GM19351 (cell line): Measurements from ENCODE around the gene NHSL1.
A peak's percentile ranks its signal among the peaks of the same experiment; 100 is the strongest.
"Not testable (repeated sequence)": the region's sequence is repeated elsewhere in the genome, so short reads cannot be mapped to it uniquely, and the experiment has no call there.

Source experiments
- ATAC-seq: cut with Tn5 transposase; IDR thresholded peaks from one replicate; pipeline ENCODE4 v1.9.1; 2021; ENCODE audit warnings: mild to moderate bottlenecking, moderate library complexity; ENCODE audit not compliant: unreplicated experiment

The NHSL1 gene

GRCh38 chr6:138430361-138431145 lies 68.7 kb downstream of the NHSL1 start:
- no peak for ATAC-seq

DNA sequence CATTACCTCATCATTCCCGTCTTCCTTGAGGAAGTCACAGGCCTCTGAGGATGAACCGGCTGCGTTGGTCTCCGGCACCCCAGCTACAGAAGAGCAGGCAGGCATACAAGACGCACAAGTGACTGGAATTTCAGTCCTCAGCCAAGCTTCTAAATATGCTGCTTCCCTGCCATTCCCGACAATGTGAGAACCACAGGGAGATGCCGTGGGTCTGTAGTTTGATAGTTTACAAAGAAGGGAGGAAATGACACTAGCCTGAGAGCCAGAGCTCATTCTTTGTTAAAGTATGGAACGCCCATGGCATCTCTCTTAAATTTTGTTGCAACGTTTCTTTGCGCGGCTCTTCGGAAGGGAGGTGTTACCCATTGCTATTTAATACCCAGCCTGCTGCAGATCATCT lies 69.5 kb downstream of the NHSL1 start:
- no peak for ATAC-seq

DNA sequence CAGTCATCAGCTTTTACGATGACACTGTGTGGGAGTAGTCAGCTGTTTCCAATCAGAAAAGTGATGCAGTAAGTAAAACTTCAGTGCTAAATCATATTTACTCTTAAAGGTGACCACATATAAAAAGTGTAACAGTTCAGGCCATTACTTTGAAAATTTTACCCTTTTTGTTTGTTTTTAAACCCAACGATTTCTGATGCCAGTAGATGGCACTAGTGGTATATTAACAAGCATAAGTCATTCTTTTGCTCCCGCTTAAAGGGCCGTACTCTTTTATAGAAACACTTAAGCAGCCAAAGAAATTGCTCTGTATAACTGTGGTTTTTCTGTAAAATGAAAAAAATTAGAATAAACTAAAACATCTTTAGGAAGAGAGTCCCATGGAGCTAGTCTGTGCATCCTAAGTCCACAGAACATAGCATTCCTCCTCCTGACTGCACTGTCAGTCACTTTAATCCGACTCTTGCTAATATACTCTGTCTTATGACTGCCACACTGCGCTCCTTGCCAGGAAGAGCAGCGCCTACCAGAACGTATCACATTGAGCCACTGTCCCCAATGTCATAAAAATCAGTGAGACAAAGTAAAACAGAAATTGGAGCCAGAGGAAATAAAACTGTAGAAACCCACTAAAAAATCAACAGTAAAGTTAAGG lies 70.2 kb downstream of the NHSL1 start:
- no peak for ATAC-seq

DNA sequence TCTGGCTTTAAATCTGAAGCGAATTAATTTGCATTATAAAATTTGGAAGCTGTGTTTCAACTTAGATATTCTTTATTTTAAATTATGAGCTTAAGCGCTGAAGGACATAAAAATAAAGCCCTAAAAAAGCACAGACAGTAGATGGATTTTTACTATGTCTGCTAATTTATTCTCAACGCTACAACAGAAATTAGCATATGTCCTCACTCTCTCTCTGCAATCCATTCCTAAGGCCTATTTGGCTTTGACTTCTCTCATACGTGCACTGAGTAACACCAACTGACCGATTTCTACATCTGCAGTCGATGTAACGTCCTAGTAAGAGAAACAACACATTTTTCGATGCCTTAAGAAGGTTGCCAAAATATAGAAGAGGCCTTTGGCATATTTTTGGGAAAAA lies 71.6 kb downstream of the NHSL1 start:
- no peak for ATAC-seq

- ATAC-seq: no peak
Observed at GRCh38 chr6:138426500-138427123, 72.7 kb downstream of the NHSL1 start.

DNA sequence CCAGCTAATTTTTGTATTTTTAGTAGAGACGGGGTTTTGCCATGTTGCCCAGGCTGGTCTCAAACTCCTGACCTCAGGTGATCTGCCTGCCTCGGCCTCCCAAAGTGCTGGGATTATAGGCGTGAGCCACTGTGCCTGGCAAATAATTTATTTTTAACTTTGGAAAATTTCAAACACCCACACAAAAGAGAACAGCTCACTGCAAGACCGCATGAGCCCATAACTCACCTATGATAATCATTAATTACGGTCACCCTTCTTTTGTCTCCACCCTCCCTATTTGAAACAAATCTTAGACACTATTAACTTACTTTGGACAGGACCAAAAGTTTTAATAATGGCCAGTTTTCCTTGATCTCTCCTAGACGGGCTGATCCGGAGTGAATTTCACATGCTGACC lies 74.0 kb downstream of the NHSL1 start:
- ATAC-seq: not testable (repeated sequence)

- no peak for ATAC-seq
Observed at GRCh38 chr6:138424004-138424904, 75.0 kb downstream of the NHSL1 start.

DNA sequence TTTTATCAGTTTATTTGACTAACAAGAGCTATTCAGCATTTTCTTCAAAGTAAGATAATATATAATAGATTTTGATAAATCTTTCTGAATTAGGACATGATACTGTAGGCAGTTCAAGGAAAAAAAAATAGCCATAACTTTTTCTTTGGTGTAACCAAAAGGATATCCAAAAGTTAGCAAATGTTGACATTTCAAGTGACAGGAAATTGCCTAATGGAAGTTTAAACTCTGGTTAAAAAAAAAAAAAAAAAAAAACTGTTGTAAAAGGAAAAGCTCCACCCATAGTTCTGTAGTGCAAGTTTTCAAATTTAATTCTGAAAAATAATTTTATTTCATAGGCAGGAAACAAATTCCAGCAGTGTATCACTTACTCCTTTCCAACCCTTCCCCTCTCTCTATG lies 76.4 kb downstream of the NHSL1 start:
- no peak for ATAC-seq

GRCh38 chr6:138421608-138422007 lies 77.7 kb downstream of the NHSL1 start:
- ATAC-seq: no peak

- ATAC-seq: no peak
Observed at GRCh38 chr6:138421089-138421488, 78.2 kb downstream of the NHSL1 start.

GRCh38 chr6:138420356-138420755 lies 78.9 kb downstream of the NHSL1 start:
- ATAC-seq: no peak

GRCh38 chr6:138419766-138420165 lies 79.5 kb downstream of the NHSL1 start:
- ATAC-seq: no peak

DNA sequence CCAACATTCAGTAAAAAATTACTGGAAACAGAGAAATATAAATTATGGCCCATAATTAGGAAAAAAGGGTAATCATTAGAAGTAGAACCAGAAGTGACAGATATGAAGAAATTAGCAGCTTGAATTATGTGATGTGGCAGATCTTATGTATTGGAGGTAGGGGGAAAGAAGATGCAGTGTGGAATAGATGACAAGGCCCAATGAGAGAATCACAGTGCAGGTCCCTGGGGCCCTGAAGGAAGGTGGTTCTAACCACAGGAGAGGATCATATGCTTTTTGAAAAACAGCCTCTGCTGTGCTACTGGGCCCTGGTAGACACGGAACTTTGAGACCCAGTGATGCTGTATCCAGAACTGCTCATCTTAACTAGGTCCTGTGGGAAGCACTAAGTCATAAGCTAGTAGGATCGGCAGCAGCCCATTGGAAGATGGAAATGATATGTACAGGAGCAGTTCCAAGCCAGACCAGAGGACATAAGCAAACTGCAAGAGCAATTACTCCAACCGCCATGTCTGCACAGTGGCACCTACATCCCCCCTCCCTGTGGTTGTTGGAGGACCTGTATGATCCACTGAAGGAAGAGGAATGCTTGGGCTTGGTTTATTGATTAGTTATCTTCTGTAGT lies 81.1 kb downstream of the NHSL1 start:
- no peak for ATAC-seq

GRCh38 chr6:138417493-138418117 lies 81.7 kb downstream of the NHSL1 start:
- no peak for ATAC-seq

DNA sequence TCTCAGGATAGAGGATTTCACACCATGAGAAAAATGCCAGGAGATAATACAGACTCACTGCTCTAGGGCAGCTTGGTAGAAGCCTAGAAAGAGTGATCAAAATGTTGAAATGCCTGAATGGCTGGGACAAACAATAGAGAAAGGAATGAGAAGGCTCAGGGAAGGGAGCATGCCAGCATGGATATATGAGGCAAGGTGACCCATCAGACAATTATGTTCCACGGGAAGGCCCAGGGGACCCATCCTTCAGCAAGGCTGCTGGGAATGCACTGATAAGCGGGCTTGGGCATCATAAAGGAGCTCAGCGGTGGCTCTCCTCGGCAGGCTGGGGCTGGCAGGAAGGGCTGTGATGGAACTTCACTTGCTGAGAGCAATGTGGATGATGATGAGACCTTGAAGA lies 83.1 kb downstream of the NHSL1 start:
- ATAC-seq: no peak

DNA sequence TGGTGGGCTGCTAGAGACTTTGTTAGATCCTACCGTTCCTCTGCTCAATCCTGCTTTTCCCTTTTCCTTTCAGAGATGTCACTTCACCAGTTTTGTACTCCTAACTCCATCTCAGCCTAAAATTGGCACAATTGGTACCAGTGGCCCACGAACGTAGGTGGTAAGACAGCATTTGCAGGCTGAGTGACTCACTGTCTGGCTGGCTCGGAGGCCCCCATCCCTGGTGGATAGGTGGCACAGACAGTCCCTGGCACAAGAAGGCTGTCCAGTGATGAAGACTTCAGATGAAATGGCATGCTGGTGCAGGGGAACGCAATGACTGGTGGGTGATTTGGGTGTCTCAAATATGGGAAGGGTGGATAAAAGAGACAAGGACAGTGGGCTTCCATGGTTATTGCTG lies 84.2 kb downstream of the NHSL1 start:
- ATAC-seq: no peak

GRCh38 chr6:138410972-138411880 lies 88.1 kb downstream of the NHSL1 start:
- ATAC-seq: peak; percentile 89

DNA sequence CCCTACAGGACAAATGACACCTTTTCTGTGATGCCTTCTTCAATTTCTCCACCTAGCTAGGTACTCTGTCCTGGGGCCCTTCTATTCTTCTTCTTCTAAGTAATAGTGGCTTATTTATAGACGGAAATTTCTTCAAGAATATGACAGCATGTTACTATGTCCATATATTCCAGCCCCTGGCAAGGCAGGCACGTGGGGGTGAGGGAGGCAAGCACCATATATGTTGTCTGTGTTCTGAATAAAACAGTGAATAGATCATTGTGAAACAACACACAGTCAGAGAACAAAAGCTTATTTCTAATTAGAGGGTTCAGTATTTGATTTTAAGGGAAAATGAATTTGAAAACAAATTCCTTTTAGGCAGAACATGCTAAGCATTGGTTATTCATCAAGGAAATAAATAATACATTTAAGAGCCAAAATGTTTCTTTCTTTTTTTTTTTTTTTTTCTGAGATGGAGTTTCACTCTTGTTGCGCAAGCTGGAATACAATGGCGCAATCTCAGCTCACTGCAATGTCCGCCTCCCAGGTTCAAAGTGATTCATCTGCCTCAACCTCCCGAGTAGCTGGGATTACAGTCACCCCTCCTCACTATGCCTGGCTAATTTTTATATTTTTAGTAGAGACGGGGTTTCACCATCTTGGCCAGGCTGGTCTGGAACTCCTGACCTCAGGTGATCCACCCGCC lies 89.1 kb downstream of the NHSL1 start:
- ATAC-seq: no peak

DNA sequence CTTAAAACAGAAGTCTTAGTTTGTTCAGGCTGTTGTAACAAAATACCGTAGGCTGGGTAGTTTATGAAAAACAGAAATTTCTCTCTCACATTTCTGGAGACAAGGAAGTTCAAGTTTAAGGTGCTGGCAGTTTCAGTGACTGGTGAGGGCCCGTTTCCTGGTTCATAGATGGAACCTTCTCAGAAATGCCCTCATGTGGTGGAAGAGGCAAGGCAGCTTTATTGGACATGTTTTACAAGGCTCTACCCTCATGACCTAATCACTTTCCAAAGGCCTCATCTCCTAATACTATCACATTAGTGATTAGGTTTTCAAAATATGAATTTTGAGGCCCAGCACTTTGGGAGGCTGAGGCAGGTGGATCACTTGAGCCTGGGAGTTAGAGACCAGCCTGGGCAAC lies 92.9 kb downstream of the NHSL1 start:
- no peak for ATAC-seq
